GM12875 (cell line): Measurements from ENCODE around the gene QRFP.

Experiments used
- H3K4me3 ChIP-seq: one replicate; pipeline ENCODE4 v1.5.1; 2011; ENCODE audit warnings: low read depth, low read length, control low read depth
- TF ChIP-seq, protein P1 (sequence below): IDR thresholded peaks from 2 replicates; pipeline ENCODE4 v1.5.1; 2011; ENCODE audit warnings: low read depth, mild to moderate bottlenecking, control low read depth, inconsistent platforms, low read length, moderate library complexity, borderline replicate concordance; ENCODE audit not compliant: insufficient read depth

QRFP gene

DNA sequence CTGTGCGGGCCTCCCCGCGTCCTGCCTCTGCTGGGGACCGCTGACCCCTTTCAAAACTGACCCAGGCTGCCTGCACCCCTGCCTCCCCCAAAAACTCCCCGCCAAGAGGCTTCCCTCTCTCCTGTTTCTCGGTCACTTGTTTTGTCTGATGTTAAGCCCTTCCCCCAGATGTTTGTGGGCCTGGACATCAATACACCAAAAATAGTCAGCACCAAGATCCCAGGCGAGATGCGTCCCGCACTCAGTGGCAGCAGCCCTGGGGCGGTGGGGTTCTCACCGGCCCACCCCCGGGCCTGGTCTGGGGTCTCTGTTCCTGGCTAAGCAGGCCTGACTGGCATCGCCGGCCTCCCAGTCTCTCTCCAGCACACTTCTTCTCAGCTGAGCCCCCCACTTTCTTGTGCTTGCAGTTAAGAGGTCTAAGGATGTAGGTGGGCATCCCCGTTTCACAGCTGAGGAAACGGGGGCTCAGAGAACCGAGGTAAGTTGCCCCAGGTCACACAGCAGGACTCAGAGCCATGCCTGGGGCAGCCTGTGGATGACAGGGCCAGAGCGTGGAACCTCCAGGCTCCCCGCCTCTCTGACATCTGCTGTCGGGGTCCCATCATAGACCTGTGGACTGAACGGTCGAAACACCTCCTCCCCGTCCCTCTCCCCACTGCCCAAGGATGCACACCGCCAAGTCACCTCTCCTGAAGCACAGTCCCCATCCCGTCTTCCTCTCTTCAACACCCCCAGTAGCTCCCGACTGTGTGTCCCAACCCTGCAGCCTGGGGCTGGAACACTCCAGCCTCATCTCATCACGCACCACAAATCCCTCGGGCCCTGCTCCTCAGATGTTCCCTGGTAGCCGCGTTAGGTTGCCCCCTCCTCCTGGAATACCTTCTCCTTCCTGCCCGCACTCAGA is 25.6 kb upstream of the QRFP start:
- TF ChIP-seq, protein P1, sequence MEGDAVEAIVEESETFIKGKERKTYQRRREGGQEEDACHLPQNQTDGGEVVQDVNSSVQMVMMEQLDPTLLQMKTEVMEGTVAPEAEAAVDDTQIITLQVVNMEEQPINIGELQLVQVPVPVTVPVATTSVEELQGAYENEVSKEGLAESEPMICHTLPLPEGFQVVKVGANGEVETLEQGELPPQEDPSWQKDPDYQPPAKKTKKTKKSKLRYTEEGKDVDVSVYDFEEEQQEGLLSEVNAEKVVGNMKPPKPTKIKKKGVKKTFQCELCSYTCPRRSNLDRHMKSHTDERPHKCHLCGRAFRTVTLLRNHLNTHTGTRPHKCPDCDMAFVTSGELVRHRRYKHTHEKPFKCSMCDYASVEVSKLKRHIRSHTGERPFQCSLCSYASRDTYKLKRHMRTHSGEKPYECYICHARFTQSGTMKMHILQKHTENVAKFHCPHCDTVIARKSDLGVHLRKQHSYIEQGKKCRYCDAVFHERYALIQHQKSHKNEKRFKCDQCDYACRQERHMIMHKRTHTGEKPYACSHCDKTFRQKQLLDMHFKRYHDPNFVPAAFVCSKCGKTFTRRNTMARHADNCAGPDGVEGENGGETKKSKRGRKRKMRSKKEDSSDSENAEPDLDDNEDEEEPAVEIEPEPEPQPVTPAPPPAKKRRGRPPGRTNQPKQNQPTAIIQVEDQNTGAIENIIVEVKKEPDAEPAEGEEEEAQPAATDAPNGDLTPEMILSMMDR = no peak
- H3K4me3 ChIP-seq = no peak overlapping the region

DNA sequence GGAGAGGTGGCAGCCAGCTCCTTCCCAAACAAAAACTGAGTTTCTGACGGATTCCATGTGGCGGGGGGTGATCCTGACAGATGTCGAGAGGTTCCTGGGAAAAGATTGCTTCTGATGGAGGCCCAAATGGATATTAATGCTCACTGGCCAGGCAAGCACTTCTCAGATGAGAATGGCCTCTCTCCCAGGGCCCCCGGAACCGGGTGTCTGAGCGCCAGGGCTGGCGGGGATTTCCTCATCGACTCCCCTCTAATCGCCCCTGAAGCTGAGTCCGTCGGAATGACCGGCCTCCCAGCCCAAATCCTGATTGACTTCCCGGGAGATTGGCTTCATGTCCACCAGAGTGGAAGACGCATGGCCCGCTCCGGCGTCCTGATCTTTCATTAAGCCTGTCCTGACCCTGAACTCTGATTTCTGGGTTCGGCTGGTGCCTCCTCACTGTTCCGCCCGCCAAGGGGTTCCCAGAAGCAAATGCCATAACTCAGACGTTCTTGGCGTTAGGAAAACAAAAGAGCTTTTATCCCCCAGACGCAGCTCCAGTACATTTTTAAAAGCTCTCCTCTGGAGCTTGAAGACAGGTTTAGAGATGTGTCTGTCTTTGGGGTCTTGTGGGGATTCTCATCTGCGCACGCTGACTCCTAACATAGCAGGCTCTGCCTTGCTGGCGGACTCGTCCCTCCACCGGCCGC is 24.8 kb upstream of the QRFP start:
- H3K4me3 ChIP-seq = no peak overlapping the region
- TF ChIP-seq, protein P1 = no peak

DNA sequence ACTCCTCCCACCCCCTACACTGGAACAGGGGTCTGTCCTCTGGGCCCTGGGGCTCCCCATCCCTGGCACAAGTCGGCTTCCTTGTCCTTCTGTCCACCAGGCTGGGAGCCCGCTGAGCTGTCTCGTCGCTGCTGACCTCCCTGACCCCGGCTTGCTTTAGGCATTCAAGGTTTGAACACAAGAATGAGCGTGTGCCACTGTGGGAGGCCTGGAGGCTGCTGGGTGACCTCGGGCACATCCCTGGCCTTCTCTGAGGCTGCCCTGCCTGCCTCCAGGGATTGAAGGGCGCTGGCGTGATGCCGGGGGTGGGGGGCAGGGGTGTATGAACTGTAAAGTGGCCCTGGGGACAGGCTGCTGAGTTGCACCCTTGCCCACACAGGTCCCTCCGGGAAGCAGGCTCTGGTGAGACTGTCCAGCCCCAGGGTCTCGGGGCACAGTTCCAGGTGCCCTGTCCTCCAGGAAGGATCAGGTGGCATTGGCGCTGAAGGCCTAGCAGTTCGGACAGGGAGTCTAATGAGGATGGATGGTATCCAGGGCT is 24.2 kb upstream of the QRFP start:
- H3K4me3 ChIP-seq = no peak overlapping the region
- TF ChIP-seq, protein P1 = no peak

DNA sequence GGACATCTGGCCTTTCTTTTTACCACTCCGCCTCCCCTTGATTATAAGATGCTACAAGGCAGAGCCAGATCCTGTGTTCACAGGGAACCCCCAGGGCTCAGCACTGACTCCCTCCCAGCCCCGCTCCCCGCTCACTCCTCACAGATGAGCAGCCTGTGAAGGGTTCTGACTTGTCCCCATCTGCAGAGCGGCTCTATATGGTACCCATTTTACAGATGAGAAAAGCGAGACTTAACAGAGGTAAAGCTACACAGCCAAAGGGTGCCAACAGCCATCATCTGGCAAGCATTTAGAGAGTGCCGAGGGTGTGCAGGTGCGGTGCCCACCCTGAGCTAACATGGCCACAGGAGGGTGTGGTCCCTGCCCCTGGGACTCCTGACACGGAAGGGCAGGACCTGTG is 23.6 kb upstream of the QRFP start:
- no peak overlapping the region for H3K4me3 ChIP-seq
- TF ChIP-seq, protein P1 = no peak

DNA sequence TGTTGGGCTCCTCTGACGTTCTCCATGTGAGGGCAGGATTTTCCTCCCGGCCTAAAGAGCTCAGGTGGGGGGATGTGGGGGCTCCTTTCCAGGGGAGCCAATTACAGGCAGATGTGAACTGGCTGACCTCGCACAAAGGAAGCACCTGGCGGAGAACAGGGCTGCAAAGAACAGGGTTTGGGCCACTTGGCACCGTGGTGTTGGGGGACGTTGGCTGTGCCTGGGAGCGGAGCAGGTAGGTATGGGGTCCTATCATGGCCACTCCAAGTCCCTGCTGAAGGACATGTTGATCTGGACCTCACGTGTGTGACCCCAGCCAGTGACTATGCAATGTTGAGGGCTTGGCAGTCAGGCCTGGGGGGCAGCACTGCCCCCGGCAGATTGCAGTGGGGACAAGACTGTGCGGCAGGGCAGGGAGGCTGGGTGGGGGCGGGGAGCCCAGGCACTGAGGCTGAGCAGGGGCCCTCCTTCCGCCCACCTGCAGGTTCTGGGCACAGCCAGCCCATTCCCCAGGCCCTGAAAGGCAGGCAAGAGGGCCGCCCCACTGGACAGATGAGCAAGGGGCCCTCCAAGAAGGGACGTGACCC is 23.0 kb upstream of the QRFP start:
- TF ChIP-seq, protein P1 = no peak
- H3K4me3 ChIP-seq = no peak overlapping the region

DNA sequence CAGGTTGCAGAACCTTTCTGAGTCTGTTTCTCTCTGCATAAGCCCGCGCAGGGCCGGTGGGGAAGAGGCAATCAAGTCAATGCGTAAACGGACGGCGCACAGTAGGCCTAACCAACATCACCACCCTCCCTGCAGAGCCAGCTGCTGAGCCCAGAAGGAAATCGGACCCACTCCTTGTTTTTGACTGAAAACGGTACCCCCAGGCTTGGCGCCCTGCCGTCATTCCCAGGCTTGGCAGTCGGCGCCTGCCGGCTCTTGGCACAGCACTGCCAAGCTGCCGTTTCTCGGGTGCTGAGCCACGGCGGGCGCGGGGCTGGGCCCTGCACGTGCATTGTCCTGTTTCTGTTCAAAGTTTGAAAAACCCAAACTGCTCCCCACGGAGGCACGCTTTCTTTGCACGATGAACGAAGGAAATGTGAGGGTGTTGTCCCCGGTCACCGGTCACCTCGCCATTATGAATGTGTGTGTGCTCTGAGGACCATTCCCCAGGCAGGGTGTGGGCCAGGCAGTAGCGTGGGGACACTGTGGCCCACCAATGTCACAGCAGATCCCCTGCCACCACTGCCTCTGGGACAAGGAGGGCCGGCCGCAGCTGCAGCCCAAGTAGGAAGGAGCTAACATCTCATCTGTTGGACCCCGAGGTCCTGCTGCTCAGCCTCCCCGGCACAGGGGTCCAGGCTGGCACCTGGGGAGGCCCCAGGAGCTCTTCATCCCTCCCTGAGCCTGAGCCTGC is 22.4 kb upstream of the QRFP start:
- H3K4me3 ChIP-seq = no peak overlapping the region
- TF ChIP-seq, protein P1 = no peak
